HG03378 (cell line): ENCODE results near the gene IL20RA.
A peak's percentile ranks its signal among the peaks of the same experiment; 100 is the strongest.
"Not testable (repeated sequence)": the region's sequence is repeated elsewhere in the genome, so short reads cannot be mapped to it uniquely, and the experiment has no call there.

Experiments
- ATAC-seq: cut with Tn5 transposase; IDR thresholded peaks from one replicate; pipeline ENCODE4 v1.9.1; 2021; ENCODE audit warnings: mild to moderate bottlenecking, moderate library complexity; ENCODE audit not compliant: unreplicated experiment

The IL20RA gene

GRCh38 chr6:136975089-136975715 lies 69.6 kb downstream of the IL20RA start:
- no peak for ATAC-seq

- ATAC-seq = not testable (repeated sequence)
Observed at GRCh38 chr6:136973781-136974180, 71.0 kb downstream of the IL20RA start.

- no peak for ATAC-seq
Observed at GRCh38 chr6:136971609-136972008, 73.2 kb downstream of the IL20RA start.

- ATAC-seq = no peak
Observed at GRCh38 chr6:136969930-136970329, 74.8 kb downstream of the IL20RA start.

- ATAC-seq = no peak
Observed at GRCh38 chr6:136969433-136969832, 75.3 kb downstream of the IL20RA start.

- ATAC-seq = no peak
Observed at GRCh38 chr6:136968837-136969236, 75.9 kb downstream of the IL20RA start.

- ATAC-seq = peak; percentile 90
Observed at GRCh38 chr6:136967876-136968752, 76.7 kb downstream of the IL20RA start.

GRCh38 chr6:136964398-136964797 lies 80.4 kb downstream of the IL20RA start:
- ATAC-seq = no peak

- ATAC-seq = no peak
Observed at GRCh38 chr6:136963259-136963658, 81.5 kb downstream of the IL20RA start.

- ATAC-seq = no peak
Observed at GRCh38 chr6:136962661-136963060, 82.1 kb downstream of the IL20RA start.

GRCh38 chr6:136961848-136962247 lies 82.9 kb downstream of the IL20RA start:
- ATAC-seq = no peak

- no peak for ATAC-seq
Observed at GRCh38 chr6:136960781-136961180, 84.0 kb downstream of the IL20RA start.

GRCh38 chr6:136959935-136960334 lies 84.8 kb downstream of the IL20RA start:
- not testable (repeated sequence) for ATAC-seq

- no peak for ATAC-seq
Observed at GRCh38 chr6:136959471-136959891, 85.3 kb downstream of the IL20RA start.

GRCh38 chr6:136958168-136958567 lies 86.6 kb downstream of the IL20RA start:
- ATAC-seq = no peak

GRCh38 chr6:136956590-136957544 lies 87.9 kb downstream of the IL20RA start:
- ATAC-seq = no peak

- ATAC-seq = no peak
Observed at GRCh38 chr6:136955123-136955522, 89.6 kb downstream of the IL20RA start.

GRCh38 chr6:136952714-136953260 lies 92.0 kb downstream of the IL20RA start:
- ATAC-seq = no peak

- ATAC-seq = no peak
Observed at GRCh38 chr6:136950436-136951126, 94.2 kb downstream of the IL20RA start.
